Choroid plexus epithelial cell (primary cell): Measurements from ENCODE around the gene SLC23A1.
"Not testable (repeated sequence)": the region's sequence is repeated elsewhere in the genome, so short reads cannot be mapped to it uniquely, and the experiment has no call there.

Source experiments
- DNase-seq: peaks from one replicate; pipeline ENCODE4 v3.0.0-alpha.2; 2010; ENCODE audit warnings: low read depth
- H3K4me3 ChIP-seq: 2 replicates; pipeline ENCODE4 v1.5.1; 2011; ENCODE audit warnings: low read depth, mild to moderate bottlenecking, control low read depth, low read length, moderate library complexity
- TF ChIP-seq, protein P1 (sequence below): conservative IDR thresholded peaks from 2 replicates; pipeline ENCODE4 v1.5.1; 2011; ENCODE audit warnings: low read depth, mild to moderate bottlenecking, control low read depth, inconsistent platforms, low read length, moderate library complexity

Gene SLC23A1

DNA sequence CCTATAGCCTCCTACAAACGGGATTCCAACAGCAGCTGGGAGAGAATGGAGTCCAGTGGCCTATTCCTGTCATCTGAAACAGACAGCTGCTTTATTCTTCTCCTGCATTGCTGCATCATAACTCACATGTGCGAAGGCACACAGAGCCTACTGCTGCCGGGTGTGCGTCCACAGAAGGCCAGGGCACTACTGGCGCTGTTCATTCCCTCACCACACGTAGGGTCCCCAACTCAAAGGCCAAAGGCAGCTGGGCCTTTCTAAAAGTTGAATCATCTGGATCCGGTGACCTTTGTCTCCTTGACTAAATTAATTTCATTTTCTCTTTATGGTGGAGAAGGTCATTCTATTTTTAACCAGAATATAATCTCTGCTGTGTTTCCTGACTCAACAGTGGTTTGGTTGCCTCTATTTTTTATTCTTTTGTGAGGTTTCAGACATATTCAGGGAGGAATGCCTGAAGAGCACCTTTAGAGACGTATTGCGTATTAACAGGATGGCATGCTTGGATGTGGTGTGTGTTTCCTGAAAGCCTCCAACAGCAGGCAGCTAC is 31.6 kb upstream of the SLC23A1 start:
- DNase-seq, result no peak
- TF ChIP-seq, protein P1, sequence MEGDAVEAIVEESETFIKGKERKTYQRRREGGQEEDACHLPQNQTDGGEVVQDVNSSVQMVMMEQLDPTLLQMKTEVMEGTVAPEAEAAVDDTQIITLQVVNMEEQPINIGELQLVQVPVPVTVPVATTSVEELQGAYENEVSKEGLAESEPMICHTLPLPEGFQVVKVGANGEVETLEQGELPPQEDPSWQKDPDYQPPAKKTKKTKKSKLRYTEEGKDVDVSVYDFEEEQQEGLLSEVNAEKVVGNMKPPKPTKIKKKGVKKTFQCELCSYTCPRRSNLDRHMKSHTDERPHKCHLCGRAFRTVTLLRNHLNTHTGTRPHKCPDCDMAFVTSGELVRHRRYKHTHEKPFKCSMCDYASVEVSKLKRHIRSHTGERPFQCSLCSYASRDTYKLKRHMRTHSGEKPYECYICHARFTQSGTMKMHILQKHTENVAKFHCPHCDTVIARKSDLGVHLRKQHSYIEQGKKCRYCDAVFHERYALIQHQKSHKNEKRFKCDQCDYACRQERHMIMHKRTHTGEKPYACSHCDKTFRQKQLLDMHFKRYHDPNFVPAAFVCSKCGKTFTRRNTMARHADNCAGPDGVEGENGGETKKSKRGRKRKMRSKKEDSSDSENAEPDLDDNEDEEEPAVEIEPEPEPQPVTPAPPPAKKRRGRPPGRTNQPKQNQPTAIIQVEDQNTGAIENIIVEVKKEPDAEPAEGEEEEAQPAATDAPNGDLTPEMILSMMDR, result no peak

DNA sequence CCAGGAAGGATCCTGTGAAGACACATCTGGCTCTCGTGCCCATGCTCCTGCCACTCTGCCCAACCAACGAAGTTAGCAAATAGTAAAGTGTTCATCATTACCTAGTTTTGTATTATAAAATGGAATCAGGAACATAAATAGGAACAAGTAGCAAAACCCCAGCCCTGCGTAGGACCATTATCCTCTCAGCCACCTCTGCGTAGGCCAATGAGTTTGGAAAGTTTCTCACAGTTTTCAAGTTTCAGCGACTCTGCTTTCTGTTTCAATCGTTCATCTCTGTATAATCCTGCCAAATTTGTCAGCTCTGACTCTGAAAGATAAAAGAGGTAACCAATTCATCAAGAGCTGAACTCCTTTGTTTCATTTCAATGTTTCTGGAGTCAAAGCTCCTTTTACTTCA is 30.9 kb upstream of the SLC23A1 start:
- no peak overlapping the region for H3K4me3 ChIP-seq
- TF ChIP-seq, protein P1, result no peak
- no peak for DNase-seq

More for the DNA sequence above, 31.6 kb upstream of the SLC23A1 start:
- no peak overlapping the region for H3K4me3 ChIP-seq

DNA sequence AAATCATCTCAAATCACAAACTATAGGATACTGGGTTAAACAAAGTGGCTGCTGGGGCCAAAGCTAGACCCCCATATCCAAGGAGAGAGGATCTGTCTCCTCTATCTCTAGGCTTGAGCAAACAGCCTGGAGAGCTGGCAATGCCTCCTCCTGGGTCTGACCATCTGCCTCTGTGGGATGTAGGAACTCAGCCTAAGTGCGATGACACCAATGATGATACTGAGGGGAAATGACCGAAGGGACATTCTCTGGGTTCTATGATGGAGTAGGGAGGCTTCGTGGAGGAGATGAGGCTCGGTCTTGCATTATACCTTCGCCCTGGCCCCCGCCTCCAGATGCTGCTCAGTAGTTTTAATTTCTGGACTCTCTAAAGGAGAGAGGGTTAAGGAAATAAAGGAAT is 30.1 kb upstream of the SLC23A1 start:
- H3K4me3 ChIP-seq, result no peak overlapping the region
- no peak for DNase-seq
- TF ChIP-seq, protein P1, result no peak

DNA sequence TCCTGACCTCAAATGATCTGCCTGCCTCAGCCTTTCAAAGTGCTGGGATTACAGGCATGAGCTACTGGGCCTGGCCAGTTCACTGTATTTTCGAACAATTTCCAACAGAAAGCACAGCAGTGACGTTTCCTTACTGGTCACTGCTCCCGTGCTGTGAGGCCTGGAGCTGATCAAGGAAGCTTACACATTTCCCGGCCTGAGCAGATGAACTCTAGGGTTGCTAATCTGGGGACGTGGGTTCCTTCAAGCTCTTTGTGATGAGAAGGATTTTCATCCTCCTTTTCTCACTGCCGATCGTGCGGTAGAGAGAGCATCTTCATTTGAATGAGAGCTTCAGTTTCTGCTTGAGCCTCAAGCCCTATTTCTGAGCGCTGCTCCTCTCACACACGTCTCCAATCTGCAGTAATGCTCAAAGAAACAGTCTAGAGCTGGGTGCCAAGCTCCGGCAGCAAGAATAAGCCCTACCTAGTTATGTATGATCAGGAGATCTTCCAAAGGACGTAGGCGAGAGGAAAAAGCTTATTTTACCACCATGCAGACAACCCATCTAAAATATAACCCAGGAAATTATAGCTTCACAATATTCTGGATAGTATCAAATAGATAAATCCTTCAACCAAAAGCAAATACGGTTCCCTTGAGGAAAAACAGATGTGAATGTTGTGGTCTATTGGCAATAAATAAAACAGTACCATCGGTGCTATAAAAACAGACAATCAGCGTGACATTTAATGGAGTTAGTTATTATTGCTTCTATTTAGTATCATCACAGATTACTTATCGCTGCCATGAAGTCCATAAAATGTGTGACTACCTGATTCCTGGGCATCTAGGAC is 28.1 kb upstream of the SLC23A1 start:
- TF ChIP-seq, protein P1, result no peak
- DNase-seq, result peak; percentile 49
- H3K4me3 ChIP-seq, result no peak overlapping the region

DNA sequence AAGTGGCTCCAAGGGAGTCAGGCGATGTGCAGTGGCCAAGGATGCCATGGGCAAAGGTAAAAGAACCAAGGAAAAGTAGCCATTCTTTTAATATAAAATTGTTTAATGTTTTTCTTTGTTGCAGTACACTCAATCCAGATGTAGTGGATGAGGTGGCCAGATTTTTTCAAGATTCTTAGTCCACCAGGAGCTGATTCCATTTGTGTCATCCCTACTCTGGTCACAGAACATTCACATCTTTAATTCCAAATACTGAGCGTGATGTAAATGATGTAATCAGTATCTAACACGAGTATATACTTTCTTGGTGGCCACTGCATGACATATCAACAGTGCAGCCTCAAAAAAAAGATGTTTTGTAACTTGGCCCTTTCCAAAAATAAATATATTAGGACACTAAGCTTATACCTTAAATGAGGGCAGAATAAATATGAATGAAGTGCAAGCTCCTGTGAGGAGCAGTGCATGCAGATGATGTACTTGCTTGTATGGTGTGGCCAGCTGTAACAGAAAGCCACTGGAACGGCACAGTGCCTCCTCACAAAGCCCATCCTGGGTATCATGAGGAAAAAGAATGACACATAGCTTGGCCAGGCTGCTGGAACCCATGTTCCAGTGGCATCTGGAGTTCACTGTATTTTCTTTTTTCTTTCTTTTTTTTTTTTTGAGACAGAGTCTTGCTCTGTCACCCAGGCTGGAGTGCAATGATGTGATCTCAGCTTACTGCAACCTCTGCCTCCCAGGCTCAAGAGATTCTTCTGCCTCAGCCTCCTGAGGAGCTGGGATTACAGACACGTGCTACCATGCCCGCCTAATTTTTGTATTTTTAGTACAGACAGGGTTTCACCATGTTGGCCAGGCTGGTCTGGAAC is 27.3 kb upstream of the SLC23A1 start:
- TF ChIP-seq, protein P1, result no peak
- no peak for DNase-seq
- H3K4me3 ChIP-seq, result no peak overlapping the region

DNA sequence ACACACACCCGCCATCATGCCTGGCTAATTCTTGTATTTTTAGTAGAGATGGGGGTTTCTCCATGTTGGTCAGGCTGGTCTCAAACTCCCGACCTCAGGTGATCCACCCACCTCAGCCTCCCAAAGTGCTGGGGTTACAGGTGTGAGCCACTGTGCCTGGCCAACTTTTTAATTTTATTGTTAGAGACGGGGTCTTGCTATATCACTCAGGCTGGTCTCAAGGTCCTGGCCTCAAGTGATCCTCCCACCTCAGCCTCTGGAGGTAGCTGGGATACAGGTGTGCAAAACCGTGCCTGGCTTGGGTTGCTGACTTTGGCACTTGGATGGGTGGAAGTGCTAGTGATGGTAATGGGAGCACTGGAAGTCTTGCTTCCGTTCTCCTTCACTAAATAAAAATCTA is 26.0 kb upstream of the SLC23A1 start:
- DNase-seq, result not testable (repeated sequence)

DNA sequence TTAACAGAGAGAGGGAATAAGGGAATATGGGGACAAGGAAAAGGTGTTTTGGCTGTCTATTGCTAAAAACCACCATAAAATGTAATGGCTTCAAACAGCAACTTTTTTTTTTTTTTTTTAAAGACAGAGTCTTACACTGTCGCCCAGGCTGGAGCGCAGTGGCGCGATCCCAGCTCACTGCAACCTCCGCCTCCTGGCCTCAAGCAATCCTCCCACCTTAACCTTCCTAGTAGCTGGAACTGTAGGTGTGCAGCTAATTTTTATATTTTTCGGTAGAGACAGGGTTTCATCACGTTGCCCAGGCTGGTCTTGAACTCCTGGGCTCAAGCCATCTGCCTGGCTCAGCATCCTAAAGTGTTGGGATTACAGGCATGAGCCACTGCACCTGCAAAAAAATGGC is 25.1 kb upstream of the SLC23A1 start:
- no peak for DNase-seq
- no peak overlapping the region for H3K4me3 ChIP-seq
- TF ChIP-seq, protein P1, result no peak

More for the DNA sequence above, 26.0 kb upstream of the SLC23A1 start:
- H3K4me3 ChIP-seq, result not testable (repeated sequence)
